Coronary artery (tissue), 2 donors: ENCODE data around the gene NMRAL1.

Source experiments
- DNase-seq: peaks from one replicate; pipeline ENCODE4 v3.0.0-alpha.2; 2017; ENCODE audit warnings: low spot score
- H3K27ac ChIP-seq, 2 donors: fragments of 200-600 bp; sonication (generic); one replicate each; pipeline ENCODE4 v1.5.1; 2016 to 2019
- H3K4me3 ChIP-seq: fragments of 200-600 bp; sonication (generic); 2 replicates; pipeline ENCODE4 v1.5.1; 2016; ENCODE audit warnings: mild to moderate bottlenecking, moderate library complexity
- TF ChIP-seq, protein P1 (sequence below): fragments of 200-600 bp; sonication (generic); IDR thresholded peaks from one replicate; pipeline ENCODE4 v1.5.1; 2019; ENCODE audit warnings: antibody characterized with exemption

Gene NMRAL1

DNA sequence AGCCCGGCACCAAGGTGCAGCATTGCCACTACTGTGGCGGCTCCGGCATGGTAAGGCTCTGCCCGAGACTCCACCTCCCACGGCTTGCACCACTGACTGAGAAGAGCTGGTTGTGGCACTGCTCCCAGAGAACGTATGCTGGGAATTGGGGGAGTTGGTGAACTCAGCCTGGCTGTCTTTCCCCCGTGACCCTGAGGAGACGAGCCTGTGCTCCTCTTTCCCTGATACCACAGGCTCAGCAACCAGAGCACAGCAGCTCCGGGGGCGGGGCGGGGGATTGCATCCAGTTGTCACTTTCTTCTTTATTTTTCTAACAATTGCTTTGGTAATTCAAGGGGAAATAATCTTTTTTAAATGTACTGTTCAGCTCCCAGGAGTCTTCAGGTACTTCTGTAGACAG is 32.1 kb downstream of the NMRAL1 start:
- no peak for DNase-seq
- no peak overlapping the region for H3K4me3 ChIP-seq
- TF ChIP-seq, protein P1, sequence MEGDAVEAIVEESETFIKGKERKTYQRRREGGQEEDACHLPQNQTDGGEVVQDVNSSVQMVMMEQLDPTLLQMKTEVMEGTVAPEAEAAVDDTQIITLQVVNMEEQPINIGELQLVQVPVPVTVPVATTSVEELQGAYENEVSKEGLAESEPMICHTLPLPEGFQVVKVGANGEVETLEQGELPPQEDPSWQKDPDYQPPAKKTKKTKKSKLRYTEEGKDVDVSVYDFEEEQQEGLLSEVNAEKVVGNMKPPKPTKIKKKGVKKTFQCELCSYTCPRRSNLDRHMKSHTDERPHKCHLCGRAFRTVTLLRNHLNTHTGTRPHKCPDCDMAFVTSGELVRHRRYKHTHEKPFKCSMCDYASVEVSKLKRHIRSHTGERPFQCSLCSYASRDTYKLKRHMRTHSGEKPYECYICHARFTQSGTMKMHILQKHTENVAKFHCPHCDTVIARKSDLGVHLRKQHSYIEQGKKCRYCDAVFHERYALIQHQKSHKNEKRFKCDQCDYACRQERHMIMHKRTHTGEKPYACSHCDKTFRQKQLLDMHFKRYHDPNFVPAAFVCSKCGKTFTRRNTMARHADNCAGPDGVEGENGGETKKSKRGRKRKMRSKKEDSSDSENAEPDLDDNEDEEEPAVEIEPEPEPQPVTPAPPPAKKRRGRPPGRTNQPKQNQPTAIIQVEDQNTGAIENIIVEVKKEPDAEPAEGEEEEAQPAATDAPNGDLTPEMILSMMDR = no peak
- H3K27ac ChIP-seq = no peak overlapping the region

DNA sequence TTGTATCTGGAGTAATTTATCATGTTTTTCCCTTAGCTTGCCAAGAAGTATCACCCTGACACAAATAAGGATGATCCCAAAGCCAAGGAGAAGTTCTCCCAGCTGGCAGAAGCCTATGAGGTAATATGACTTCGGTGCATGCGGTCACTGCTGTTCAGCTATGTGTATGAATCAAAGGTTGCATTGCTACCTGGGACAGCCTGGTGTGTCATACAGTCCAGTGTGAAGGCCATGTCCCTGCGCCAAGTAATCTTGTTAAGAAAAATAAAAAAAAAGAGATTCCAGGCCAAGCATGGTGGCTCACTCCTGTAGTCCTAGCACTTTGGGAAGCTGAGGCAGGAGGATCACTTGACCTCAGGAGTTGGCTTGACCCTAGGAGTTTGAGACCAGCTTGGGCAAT is 37.1 kb downstream of the NMRAL1 start:
- TF ChIP-seq, protein P1 = no peak
- DNase-seq = no peak
- Histone ChIP-seq H3K27ac (no peak overlapping the region), H3K4me3 (no peak overlapping the region)

DNA sequence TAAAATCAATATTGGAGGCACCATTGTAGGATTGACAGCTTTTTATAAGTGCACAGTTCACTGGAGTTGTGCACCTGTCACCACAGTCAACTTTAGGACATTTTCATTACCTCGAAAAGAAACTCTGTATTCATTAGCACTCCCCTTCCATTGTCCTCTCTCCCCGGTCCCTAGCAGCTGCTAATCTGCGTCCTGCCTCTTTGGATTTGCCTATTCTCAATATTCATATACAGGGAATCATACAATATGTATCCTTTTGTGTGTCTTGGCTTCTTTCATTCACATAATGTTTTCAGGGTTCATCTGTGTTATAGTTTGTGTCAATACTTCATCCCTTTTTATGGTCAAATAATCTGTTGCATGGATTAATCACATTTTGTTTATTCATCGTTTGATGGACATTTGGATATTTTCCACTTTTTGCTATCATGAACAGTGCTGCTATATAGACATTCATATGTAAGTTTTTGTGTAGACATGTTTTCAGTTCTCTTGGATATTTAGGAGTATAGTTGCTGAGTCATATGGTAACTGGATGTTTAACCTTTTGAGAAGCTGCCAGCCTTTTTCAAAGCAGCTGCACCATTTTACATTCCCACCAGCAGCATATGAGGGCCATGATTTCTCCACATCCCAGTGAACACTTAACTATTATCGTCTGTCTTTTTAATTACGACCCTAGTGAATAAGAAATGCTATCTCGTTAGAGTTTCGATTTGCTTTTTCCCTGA is 38.9 kb downstream of the NMRAL1 start:
- TF ChIP-seq, protein P1 = no peak
- no peak for DNase-seq
- Histone ChIP-seq H3K27ac (no peak overlapping the region), H3K4me3 (no peak overlapping the region)

DNA sequence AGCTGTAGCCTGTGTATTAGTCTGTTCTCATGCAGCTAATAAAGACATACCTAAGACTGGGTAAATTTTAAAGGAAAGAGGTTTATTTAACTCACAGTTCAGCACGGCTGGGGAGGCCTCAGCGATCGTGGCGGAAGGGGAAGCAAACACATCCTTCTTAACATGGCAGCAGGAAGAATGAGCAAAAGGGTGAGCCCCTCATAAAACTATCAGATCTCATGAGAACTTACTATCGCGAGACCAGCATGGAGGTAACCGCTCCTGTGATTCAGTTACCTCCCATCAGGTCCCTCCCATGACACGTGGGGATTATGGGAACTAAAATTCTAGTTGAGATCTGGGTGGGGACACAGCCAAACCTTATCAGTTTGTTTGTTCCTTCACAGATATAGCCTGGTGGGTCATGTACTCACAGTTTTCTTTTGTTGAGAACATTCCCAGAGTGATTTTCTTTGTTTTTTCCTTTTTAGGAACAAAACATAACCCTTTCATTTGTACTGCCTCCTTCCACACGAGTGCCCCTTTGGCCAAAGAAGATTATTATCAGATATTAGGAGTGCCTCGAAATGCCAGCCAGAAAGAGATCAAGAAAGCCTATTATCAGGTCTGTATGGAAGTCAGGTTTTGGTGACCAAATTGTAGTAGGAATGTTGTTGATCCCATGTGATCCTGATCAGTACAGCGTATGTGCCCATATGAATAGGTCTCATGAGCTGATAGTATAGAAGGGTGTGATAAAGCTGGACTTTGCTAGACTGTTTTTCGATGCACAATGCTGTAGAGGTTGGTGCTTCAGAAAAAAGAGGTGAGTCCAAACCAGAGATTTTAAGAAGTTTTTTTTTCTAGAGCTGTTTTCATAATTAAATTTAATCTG is 40.3 kb downstream of the NMRAL1 start:
- no peak overlapping the region for H3K27ac ChIP-seq
- TF ChIP-seq, protein P1 = no peak
- H3K4me3 ChIP-seq = no peak overlapping the region
- no peak for DNase-seq

DNA sequence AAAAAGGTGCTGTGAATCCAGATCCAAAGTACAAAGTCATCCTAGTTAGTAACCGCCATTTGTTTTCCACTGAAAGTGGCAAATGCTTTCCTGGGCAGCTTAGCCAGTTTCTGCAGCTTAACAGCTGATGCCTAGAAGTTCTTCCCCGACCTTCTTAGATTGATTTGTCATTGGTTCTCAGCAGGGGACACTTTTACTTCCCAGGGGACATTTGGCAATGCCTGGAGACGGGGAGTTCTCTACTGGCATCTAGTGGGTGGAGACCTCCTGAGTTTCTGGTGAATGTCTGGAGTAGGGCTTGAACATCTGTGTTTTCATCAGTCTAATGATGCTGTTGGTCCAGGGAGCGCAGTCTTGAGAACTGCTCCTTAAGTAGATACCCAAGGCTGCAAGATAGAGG is 41.2 kb downstream of the NMRAL1 start:
- no peak for DNase-seq
- TF ChIP-seq, protein P1 = no peak
- Histone ChIP-seq H3K27ac (no peak overlapping the region), H3K4me3 (no peak overlapping the region)

DNA sequence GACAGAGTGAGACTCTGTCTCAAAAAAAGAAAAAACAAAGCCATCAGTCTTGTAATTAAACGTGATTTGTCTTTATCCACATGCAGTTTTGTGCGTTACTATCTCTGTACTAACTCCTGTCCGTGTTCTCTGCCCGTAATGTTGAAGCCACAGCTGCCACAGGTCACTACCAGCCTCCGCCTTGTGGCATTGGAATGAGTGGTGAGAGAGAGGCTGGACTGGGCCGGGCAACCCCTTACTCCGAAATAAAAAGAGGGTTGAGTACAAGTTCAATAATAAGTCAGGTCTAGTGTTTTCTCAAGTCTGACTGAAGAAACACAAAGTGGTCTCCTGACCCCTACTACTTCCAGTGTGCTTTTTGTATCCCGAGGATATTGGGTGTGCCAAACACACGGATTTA is 43.4 kb downstream of the NMRAL1 start:
- Histone ChIP-seq H3K27ac (no peak overlapping the region), H3K4me3 (no peak overlapping the region)
- DNase-seq = no peak
- TF ChIP-seq, protein P1 = no peak
